HG02870 (cell line): ENCODE measurements around the gene BICC1.

Experiments used
- ATAC-seq: cut with Tn5 transposase; IDR thresholded peaks from one replicate; pipeline ENCODE4 v1.9.1; 2021; ENCODE audit warnings: mild to moderate bottlenecking, moderate library complexity; ENCODE audit not compliant: unreplicated experiment

BICC1 gene

DNA sequence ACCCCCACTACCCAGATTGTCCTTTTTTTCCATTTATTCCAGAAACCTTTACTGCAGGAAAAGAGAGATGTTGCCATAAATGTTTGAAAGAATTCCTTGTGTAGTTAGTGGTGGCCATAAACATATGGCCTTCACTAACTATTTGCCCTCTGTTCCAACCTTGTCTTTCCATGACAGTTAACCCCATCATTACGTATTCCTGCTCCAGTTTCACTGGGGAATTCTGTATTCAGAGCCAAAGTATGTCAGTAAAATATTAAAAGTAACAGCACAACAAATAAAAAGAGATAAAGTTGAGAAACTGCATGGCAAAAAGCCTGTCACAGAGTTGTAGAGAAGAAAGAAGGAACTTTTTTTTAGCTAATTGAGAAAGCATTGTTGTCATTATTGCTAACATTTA is 261.3 kb downstream of the BICC1 start:
- no peak for ATAC-seq

DNA sequence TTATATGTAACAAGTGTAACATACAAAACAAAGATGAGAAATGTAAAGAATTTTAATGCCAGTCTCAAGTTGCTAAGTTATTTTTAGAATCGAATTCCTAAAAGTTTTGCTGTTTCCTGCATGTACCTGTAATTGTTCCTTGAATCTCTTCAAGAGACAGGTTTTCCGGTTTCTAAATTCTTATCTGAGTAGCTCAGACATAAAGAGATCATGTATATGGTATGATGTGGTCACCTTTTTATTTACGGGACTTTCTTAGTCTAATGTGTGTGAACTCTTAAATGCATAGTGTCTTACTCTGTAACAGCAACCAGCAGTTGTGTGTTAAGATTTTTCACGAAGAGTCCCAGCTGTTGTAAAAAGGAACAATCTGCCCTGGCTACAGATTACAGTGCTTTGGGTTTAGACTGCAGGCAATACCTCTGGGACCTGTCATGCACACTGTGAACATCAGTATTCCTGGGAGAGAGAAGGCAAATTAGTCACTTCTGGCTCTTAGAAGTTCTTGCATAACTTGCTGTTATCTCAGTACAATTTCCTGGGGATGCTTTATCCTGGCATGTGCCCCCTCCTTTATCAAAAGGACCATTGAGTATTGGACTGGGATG is 263.4 kb downstream of the BICC1 start:
- no peak for ATAC-seq

DNA sequence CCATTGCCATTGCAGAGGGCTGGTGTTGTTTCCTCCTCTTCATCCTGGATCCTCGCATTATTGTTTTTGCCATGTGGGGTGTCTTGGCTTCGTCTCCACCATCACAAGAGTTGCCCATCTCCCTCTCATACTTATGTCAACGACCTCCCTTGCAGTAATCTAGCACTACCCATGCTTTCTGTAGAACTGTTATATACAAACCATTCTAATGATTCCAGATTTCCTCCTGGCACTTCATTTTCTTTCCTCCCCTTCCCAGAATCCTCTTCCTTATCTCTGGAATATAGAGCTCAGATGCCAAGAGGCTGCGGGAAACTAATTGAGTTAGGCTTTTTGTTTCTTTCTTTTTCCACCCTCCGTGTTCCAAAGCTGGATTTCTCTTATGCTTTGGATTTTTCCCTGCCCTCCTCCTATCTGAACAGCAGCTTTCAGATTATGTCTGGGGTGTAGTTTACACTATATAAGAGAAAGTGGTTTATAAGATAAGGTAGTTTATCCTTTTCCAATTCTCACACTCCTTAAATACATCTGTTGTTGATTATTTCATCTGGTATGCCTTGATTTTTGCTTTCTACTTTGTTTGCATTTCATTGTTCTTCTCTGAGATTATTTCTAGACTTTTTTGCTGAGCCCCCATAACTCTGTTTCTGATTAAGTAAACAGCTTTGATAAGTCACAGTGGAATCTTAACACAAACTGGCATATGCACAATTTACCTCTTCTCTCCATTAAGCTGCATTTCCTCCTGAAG is 264.1 kb downstream of the BICC1 start:
- no peak for ATAC-seq

DNA sequence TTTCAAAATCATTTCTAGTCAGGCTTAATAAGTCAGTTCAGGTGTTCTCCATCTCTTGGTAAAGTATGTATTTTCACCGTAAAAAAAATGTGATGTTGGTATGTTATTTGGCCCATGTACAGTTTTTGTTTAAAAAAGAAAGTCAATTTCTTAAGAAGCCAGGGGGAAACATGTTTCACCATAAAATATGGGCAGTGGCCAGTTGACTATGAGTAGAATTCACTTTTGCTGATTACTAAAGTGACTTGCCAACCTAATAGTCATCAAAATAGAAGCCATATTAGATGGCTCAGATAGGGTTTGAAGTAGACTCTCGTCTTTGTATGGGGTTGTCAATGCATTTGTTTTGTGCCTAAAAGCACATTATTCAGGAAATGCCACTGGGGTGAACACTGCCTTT is 266.3 kb downstream of the BICC1 start:
- ATAC-seq, result no peak

DNA sequence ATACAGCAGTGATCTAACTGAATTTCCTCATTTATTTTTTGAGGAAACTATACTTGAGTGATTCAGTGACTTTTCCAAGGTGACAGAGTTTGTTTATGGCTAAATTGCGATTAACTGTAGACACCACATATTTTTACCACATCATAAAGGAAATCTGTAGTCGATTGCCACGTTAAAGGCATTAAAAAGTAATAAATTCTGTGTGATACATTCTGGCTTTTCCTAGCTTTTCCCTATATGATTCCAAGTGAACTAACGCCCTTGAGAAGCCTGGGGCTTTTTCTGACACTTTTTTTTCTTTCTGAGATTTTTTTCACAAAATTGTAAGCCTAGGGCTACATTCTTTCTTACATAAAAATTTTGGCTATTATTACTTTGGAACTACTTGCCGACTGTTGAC is 266.9 kb downstream of the BICC1 start:
- ATAC-seq, result no peak

DNA sequence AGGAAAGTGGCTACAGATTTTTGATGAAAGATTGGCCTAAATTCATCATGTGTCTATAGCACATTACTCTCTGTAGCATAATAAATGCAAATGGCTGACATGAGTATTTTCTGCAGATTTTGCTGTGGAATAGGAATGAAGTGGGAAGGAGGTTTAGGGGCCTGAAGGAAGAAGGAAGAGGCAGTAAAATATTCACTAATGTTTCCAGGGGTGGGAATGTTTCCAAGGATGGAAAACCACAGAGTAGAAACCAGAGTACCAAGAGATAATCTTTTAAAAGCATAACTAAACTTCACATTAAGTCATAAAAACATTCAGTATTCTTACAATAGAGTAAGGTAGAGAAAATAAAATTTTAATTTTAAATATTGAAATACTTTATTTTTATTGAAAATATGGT is 267.8 kb downstream of the BICC1 start:
- no peak for ATAC-seq

DNA sequence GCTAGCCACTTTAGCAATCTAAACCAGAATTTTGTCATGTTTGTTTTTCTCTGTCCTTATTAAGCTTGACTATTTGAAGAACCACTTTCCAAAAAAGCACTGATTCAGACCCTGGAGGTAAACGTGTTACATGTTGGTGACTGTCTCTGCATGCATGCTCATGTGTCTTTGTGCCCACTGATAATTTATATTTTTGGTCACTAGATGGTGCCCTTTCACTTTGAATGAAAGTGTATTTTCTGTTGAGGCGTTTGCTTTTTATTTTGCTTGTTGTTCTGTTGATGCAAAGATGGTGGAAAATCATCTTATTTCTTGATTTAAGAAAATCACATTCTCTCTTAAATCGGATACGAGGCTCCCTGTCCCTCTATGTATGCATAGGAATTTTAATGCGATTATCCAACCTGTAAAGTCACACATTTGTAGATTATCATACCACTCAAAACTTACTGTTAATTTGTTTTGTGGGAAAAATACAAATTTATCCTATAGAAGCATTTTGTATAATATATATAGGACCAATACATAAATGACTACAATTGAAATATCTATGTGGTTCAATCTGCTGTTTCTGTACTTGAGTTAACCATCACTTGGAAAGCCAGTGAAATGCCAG is 269.3 kb downstream of the BICC1 start:
- peak; percentile 65 for ATAC-seq

DNA sequence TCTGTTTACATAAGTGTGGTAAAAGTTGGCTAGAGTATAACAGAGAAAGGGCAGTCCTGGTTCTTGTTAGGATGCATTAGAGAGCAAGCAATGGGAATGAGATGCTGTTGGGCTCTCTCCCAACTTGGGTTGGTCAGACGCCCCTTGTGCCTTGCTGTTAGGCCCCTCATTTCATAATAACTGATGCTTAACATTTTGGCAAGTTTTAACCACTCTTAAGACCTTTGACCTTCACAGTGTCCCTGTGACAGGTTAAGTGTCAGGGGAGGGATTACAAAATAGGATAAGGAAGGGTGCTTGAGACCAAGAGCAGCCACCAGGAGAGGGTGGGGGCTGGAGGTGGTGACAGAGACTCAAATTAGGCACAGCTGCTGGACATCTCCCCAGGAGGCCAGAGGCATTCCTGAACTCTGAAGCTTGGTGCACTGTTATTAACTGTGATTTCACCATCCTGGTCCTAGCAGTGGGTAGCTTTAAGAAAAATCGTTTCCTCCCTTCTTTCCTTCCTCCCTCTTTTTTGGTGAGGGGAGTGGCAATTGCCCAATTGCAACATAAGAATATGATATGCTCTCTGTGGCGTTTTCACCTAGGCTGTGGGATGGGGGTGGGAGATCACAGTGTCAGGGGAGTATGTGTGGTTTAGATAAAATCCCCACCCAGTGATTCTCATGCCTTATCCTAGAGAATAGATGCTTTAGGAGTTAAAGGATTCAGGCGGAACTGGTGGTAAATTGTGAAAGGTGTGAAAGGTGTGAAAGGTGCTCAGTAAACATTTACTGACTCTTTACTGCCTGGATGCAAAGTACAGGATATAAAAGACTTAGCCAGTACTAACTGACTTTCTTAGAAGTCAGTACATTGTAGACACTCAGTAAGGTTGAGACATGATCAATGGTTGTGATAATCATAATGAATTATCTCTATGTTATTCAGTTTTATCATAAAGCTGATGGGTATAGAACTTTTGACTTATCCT is 270.5 kb downstream of the BICC1 start:
- ATAC-seq, result no peak

DNA sequence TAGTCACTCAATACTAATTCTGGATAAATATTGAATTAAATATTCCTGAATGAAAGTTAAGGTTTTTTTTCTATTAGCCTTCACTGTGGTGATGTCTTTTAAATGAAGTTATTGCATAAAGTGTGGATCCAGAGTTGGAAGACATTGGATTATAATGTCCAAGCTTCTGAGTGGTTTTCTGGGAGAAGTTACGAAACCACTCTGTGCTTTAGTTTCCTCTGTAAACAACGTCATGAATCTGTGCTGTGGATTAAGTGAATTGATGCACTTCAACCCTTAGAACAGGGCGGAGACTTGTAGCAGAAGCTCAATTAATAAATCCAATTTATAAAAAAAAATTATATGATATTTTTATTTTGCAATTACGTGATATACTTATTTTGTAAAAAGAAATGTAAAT is 271.7 kb downstream of the BICC1 start:
- ATAC-seq, result no peak

DNA sequence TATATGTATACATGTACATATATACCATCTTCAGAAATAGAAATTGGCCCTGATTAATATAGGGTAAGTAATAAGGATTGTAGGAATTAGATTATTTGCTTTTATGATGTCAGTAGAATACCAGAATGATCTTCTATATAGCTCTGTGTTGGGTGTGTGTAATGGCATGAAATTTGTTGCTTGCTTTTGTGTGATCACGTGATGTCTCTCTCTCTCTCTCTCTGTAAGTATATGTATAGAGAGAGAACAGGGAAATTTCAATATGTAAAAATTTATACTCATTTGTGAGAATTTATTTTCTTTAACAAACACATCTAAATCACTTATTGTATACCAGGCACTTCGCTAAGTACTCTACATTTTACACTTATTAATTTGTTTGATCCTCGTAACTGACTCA is 272.7 kb downstream of the BICC1 start:
- no peak for ATAC-seq

DNA sequence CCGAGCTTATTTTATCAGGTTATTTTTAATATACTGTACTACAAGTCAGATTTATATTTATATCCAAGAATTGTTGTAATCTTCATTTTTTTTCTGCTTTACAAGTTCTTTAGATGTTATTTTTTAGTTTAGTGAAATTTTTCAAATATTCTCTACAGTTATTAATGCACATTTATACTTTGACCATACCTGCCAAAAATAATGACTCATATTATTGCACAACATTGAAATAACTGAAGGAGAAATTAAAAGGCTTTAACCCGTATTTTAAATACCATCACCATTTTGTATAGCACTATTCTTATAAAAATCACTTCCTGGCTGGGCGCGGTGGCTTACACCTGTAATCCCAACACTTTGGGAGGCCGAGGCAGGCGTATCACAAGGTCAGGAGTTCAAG is 278.5 kb downstream of the BICC1 start:
- no peak for ATAC-seq

DNA sequence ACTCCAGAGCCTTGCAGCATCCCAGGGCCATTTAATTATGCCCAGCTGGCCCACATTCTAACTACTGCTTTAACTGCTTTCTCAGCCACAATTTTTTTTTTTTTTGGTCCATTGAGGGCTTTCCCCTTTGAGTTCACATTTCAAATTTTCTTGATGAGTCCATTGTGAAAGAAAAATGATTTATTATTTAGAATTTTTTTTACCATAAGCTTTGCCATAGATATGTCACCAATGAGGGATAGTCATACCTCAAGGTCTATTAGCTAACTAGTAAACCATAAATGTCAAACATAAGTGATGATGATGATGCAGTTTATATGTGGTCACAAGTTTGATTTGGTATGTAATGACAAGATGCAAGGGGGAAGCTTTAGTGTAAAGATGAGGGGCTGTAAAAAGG is 282.9 kb downstream of the BICC1 start:
- no peak for ATAC-seq

DNA sequence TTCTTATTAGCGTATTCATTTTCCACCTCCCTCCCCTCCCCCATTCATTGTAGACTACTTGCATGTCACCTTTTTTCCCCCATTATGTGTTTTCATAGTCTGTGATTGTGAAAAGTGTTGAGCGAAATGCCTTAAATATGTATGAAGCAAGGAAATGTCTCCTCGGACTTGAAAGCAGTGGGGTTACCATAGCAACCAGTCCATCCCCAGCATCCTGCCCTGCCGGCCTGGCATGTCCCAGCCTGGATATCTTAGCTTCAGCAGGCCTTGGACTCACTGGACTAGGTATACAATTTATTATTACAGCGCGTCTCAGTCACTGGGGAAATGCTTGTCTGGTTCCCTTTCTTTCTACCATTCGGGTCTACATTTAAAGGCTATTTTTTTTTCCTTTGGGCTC is 283.6 kb downstream of the BICC1 start:
- no peak for ATAC-seq

DNA sequence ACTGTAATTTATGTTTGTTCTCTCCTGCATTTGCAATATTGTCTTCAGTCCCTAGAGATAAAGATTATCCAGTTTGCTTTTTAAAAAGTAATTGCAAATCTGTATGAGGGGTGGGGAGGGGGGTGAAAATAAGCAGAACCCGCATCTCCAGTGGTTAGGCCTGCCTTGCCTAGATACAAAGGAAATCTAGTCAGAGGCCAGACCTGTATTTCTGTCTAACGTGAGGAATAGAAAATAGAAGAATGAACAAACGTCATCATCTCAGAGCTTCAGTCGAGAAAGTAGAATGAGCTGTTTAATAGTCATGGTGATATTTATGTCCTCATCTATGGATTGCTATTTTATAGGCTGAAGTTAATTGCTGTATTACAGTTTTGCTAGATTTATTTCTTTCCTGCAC is 284.2 kb downstream of the BICC1 start:
- ATAC-seq, result no peak

DNA sequence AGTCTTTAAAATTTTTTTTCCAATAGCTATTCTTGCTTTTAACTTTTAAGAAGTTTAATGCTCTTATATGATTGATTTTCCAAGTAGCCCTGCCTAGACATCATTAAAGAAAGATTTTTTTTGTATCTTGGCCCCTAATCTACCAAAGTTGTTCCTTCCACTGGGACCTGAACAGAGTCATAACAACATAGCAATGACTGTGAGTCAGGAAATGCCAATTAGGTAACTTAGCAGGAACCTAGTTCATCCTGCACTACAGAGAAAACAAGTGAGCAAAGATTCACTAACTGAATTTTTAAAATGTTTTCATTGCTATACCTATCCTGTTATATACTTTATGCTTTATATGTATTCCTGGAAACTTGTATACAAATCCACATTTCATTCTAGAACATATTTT is 284.7 kb downstream of the BICC1 start:
- ATAC-seq, result no peak

DNA sequence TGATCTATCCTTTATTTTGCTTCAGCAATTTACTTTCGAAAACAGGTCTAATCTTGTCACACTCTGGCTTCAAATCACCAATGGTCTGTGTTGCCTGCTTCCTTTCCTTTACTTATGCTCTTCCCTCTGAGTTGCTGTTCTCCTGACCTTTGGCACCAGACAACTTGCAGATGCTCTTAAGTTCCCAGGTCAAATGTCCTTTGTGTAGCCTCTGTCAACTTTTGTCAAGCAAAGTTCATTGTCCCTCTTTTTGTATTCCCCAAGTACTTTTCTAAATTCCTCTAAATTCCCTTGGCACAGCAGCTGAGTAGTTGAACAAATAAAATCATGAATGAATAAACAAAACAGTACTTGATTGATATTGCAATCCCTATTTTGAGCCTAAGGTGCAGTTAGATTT is 289.4 kb downstream of the BICC1 start:
- ATAC-seq, result no peak

DNA sequence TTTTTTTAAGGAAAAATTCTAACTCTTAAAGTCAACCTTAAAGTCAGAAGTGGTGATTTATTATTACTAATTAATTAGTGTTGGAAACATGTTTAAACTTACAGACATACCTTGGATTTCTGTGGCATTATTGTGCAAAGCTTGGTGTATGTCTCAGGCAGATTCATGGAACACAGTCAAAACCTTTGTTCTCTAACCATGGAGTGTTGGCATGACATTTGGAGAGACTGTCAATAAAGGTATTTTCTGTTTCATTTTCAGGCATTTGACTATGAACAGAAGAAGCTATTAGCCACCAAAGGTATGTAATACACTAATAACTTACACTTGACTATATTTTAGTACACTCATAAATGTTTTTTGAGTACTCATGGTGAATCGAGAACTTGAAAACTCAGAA is 293.7 kb downstream of the BICC1 start:
- no peak for ATAC-seq

DNA sequence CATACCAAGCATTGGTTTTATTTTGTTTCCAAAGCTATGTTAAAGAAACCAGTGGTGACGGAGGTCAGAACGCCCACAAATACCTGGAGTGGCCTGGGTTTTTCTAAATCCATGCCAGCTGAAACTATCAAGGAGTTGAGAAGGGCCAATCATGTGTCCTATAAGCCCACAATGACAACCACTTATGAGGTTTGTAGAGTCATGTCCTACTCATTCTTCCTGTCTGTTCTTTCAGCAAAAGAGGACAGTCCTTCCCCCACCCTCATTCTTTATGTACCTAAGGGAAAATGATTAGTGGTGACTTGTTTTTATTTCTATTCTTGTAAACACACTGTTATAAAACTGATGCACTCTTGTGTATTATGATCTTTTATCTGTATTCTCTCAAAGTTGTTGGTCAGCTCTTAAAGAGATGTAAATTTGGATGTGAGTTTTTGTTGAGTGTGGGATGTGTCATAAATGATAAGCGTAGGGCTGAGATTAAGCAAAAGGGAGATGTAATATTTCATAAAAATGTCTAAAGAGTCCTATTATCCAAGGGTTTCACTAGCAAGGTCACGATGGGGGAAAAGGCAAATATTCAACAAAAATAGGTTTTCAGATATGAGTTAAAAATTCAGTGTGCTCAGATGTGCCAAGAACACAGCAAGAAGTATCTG is 294.4 kb downstream of the BICC1 start:
- no peak for ATAC-seq

DNA sequence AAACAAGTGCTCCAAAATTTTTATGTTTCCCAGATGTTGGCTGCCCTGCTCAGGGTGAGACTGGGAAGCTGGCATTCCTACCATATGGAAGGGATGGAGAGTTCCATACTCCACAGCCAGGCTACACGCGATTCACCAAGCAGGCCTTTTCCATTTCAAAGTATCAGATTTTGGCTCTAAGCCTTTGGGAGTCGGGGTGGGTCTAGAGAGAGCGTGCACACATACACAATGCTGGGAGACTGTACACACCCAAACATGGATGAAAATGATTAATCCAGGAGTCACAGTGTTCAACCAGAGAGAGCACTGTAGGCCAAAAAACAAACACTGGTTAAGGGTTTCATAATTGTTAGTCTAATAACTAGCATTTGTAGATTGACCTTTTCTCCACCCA is 295.0 kb downstream of the BICC1 start:
- ATAC-seq, result no peak

DNA sequence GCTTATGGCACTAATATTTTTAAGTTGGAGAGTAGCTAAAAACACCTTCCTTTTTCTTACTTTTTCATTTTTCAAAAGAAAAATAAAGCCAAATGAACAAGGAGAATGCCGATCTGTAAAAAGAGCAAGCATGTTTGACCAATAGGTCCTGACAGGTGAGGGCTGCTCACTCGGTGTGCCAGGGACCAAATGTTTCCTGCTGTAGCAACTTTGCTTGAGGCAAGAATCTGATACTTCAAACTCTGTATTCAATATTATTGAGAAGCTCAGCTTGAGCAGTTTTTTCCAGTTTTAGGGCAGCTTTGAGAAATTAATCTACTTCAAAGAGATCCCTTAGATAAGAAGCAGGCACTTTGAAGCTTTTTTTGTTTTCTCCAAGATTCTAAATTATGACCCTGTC is 298.1 kb downstream of the BICC1 start:
- no peak for ATAC-seq

DNA sequence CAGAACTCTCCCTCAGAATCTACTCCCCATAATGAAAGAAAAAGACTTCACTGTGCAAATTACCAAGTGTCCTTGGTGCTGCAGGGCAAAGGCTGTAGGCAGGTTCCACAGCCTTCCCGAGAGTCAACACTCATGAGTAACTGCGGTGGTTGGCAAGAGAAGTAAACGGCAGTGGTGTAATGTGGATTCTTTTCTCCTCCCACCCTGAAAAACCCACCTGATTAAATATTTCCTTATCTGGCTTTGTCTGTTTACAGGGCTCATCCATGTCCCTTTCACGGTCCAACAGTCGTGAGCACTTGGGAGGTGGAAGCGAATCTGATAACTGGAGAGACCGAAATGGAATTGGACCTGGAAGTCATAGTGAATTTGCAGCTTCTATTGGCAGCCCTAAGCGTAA is 300.9 kb downstream of the BICC1 start:
- ATAC-seq, result no peak
